ENCODE measurements around the gene MYOZ2. TPM values are rescaled to one million over a fixed set of nuclear protein-coding genes. Genes with fewer than 3 reads are reported as not detected.

The MYOZ2 gene
- total and polyA plus RNA-seq, 2 of the 4 experiments (the other 2 are of a cell fraction): 0.17 to 0.18 TPM

DNA sequence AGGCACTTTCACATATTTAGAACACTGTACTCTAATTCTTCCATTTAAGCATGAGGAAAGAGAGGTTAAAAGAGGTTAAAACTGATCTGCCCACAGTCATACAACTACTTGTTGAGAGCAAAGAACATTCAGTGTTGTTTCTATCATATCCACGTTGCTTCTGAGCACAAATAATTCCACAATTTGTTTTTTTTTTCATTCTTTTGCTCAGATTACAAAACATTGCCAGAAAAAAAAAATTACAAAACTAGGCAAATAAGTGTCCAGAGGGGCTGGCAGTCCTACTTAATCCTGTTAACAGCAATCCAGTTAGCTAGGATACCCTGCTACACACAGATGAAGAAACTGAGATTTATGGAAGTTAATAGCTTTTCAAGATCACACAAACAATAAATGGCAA, 70.5 kb downstream of the MYOZ2 start:
- peak overlapping the region; percentile 61; the same call in 1 of the 2 replicates for H3K18ac ChIP-seq (ENCODE audit: low read depth, low read length)
- peaks cover 4% of the 10 kb centered on the region; the same call in 1 of the 2 replicates for H3K9me1 ChIP-seq (ENCODE audit: insufficient read depth, low read length)
- H3K4me2 ChIP-seq (ENCODE audit: low read depth, low read length): peak overlapping the region; percentile 54; the same call in 1 of the 2 replicates
- H3K56ac ChIP-seq (ENCODE audit: extremely low read depth, insufficient read depth, low read length): no peak overlapping the region
- peak overlapping the region in 1 of 2 experiments; percentile 35; a peak in 2 of 4 replicates for H4K8ac ChIP-seq (ENCODE audit: low read depth in 2 of 2, low read length in 2 of 2)
- no peak overlapping the region for H3K4me3 ChIP-seq (ENCODE audit: insufficient read depth, low read depth, low read length)
- no peaks in the 10 kb centered on the region for H3K36me3 ChIP-seq (ENCODE audit: control insufficient read depth, insufficient read depth, low read length)
- no peaks in the 10 kb centered on the region for H4K20me1 ChIP-seq (ENCODE audit: insufficient read depth, low read length)
- H3K27me3 ChIP-seq (ENCODE audit: control insufficient read depth, insufficient read depth, low read length): no peaks in the 10 kb centered on the region
- no peak for DNase-seq
- peak overlapping the region; percentile 44; the same call in 1 of the 2 replicates for H3K14ac ChIP-seq (replicated peaks; ENCODE audit: low read depth, low read length)
- H2BK20ac ChIP-seq (ENCODE audit: low read depth, low read length): peak overlapping the region; percentile 35
- ChIA-PET POLR2A (ENCODE audit: unreplicated experiment) (no interaction called here), CTCF (no interaction called here)
- H3K23ac ChIP-seq (ENCODE audit: low read depth, low read length): peak overlapping the region; percentile 18
- no peak overlapping the region for H2AK9ac ChIP-seq (replicated peaks; ENCODE audit: low read depth, low read length, poor library complexity)
- H2BK15ac ChIP-seq (ENCODE audit: low read depth, low read length): peak overlapping the region; percentile 11; the same call in 1 of the 3 replicates
- H4K91ac ChIP-seq (ENCODE audit: insufficient read depth, low read depth, low read length): no peak overlapping the region
- no TSS peak for BruUV-seq (replicated peaks)
- peaks cover 3 to 8% of the 10 kb centered on the region in 2 experiments; a peak in 3 of 4 replicates for H3K79me1 ChIP-seq (ENCODE audit: low read depth in 1 of 2, low read length in 2 of 2)
- no peak overlapping the region for H2AK5ac ChIP-seq (ENCODE audit: low read depth, low read length)
- H2AFZ ChIP-seq (replicated peaks; ENCODE audit: low read length, poor library complexity): no peak overlapping the region
- intact Hi-C loops (cut with micrococcal nuclease) (no loop called here), dilution Hi-C loops (cut with HindIII; ENCODE audit: low sequenced_read_pairs, unreplicated experiment) (no loop called here), in situ Hi-C loops (cut with MboI; ENCODE audit: low sequenced_read_pairs) (no loop called here)
- no peaks in the 10 kb centered on the region for H3K9me3 ChIP-seq (ENCODE audit: control insufficient read depth, insufficient read depth, low read length)
- peak overlapping the region; percentile 67 for H2BK5ac ChIP-seq (ENCODE audit: low read depth, low read length, poor library complexity, severe bottlenecking)
- H2BK120ac ChIP-seq (ENCODE audit: low read depth, low read length): peak overlapping the region; percentile 76; the same call in 1 of the 2 replicates
- WGBS, 2 experiments (ENCODE audit: extremely low coverage in 2 of 2, insufficient read length in 1 of 2): no CpG with 5 or more reads among the region's 1 CpG
- no peak for TF ChIP-seq CEBPB (IDR thresholded peaks at IDR 0.05; ENCODE audit: low read depth, low read length)
- TF ChIP-seq, protein P1, sequence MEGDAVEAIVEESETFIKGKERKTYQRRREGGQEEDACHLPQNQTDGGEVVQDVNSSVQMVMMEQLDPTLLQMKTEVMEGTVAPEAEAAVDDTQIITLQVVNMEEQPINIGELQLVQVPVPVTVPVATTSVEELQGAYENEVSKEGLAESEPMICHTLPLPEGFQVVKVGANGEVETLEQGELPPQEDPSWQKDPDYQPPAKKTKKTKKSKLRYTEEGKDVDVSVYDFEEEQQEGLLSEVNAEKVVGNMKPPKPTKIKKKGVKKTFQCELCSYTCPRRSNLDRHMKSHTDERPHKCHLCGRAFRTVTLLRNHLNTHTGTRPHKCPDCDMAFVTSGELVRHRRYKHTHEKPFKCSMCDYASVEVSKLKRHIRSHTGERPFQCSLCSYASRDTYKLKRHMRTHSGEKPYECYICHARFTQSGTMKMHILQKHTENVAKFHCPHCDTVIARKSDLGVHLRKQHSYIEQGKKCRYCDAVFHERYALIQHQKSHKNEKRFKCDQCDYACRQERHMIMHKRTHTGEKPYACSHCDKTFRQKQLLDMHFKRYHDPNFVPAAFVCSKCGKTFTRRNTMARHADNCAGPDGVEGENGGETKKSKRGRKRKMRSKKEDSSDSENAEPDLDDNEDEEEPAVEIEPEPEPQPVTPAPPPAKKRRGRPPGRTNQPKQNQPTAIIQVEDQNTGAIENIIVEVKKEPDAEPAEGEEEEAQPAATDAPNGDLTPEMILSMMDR (conservative IDR thresholded peaks at IDR 0.05; ENCODE audit: low read depth, low read length): no peak
- no peak for TF ChIP-seq POLR2A (IDR thresholded peaks at IDR 0.05; ENCODE audit: low read depth, low read length)
- TF ChIP-seq, protein P2, sequence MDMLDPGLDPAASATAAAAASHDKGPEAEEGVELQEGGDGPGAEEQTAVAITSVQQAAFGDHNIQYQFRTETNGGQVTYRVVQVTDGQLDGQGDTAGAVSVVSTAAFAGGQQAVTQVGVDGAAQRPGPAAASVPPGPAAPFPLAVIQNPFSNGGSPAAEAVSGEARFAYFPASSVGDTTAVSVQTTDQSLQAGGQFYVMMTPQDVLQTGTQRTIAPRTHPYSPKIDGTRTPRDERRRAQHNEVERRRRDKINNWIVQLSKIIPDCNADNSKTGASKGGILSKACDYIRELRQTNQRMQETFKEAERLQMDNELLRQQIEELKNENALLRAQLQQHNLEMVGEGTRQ (IDR thresholded peaks at IDR 0.05; ENCODE audit: low read depth, low read length): no peak
- no peak for TF ChIP-seq MAZ (IDR thresholded peaks at IDR 0.05; ENCODE audit: borderline replicate concordance, low read depth, low read length)
- TF ChIP-seq RFX5 (IDR thresholded peaks at IDR 0.05; ENCODE audit: low read depth, low read length): no peak
- no peak for TF ChIP-seq BHLHE40 (IDR thresholded peaks at IDR 0.05; ENCODE audit: low read depth, low read length)
- TF ChIP-seq RCOR1 (IDR thresholded peaks at IDR 0.05; ENCODE audit: insufficient replicate concordance, low read length): no peak
- TF ChIP-seq RAD21 (IDR thresholded peaks at IDR 0.05; ENCODE audit: low read length): no peak
- no peak for TF ChIP-seq MXI1 (IDR thresholded peaks at IDR 0.05; ENCODE audit: borderline replicate concordance, low read depth, low read length)
- TF ChIP-seq CHD1 (IDR thresholded peaks at IDR 0.05; ENCODE audit: low read depth, low read length): no peak
- no peak for TF ChIP-seq SMC3 (IDR thresholded peaks at IDR 0.05; ENCODE audit: low read depth, low read length)
- no peak for TF ChIP-seq FOS (IDR thresholded peaks at IDR 0.05; ENCODE audit: low read depth, low read length)
- no peak for TF ChIP-seq NFE2L2 (IDR thresholded peaks at IDR 0.05; ENCODE audit: low read depth, low read length)
- no peak for TF ChIP-seq MAFK (IDR thresholded peaks at IDR 0.05; ENCODE audit: low read depth, low read length)
- TF ChIP-seq, protein P3, sequence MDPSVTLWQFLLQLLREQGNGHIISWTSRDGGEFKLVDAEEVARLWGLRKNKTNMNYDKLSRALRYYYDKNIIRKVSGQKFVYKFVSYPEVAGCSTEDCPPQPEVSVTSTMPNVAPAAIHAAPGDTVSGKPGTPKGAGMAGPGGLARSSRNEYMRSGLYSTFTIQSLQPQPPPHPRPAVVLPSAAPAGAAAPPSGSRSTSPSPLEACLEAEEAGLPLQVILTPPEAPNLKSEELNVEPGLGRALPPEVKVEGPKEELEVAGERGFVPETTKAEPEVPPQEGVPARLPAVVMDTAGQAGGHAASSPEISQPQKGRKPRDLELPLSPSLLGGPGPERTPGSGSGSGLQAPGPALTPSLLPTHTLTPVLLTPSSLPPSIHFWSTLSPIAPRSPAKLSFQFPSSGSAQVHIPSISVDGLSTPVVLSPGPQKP (IDR thresholded peaks at IDR 0.05; ENCODE audit: borderline replicate concordance, low read depth, low read length): no peak
- peak overlapping the region; percentile 29; the same call in 1 of the 2 replicates for H4K5ac ChIP-seq (ENCODE audit: low read depth, low read length)
- no peak overlapping the region for H3K4ac ChIP-seq (ENCODE audit: low read depth, low read length)
- ATAC-seq (ENCODE audit: low read depth): no peak
- 0 out of 2 replicates have a peak overlapping the region, but pooled peaks have one; percentile 33 for H3K27ac ChIP-seq (ENCODE audit: insufficient read depth, low read length)
- H3K9ac ChIP-seq (ENCODE audit: low read depth, low read length): peak overlapping the region; percentile 36; the same call in 1 of the 2 replicates
- peaks cover 3% of the 10 kb centered on the region; the same call in 1 of the 2 replicates for H3K4me1 ChIP-seq (ENCODE audit: control insufficient read depth, insufficient read depth, low read length)
